Measurements from ENCODE around the gene SLC16A12.
"Not testable (repeated sequence)": the region's sequence is repeated elsewhere in the genome, so short reads cannot be mapped to it uniquely, and the experiment has no call there.

Gene SLC16A12

DNA sequence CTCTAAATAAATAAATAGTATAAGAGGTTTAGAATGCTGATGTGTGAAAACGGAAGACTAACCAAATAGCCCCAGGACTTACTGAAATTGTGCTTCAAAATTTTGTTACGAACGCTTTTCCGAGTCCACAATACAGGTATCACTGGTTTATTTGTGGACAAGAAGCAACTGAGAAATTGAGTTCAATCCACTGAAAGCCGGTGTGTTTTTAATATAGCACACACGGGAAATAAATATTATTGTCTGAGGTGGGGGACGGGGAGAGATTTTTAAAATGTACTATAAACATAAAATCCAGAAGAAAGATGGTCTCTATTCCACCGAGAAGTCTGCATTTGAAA, 598 bp downstream of the SLC16A12 start:
- FAIRE-seq (no peak), DNase-seq (ENCODE audit: insufficient read length, low spot score) (no peak)
- TF ChIP-seq POLR2AphosphoS5 (IDR thresholded peaks at IDR 0.05; ENCODE audit: low read depth, low read length), result no peak
- no peak for TF ChIP-seq POLR2A (IDR thresholded peaks at IDR 0.05; ENCODE audit: low read depth, low read length)
- TF ChIP-seq SPI1 (IDR thresholded peaks at IDR 0.05; ENCODE audit: low read depth, low read length), result no peak
- no peak for TF ChIP-seq POU2F2 (IDR thresholded peaks at IDR 0.05; ENCODE audit: low read depth, low read length)
- TF ChIP-seq PAX5 (IDR thresholded peaks at IDR 0.05; ENCODE audit: insufficient read depth, low read length, severe bottlenecking), result no peak
- no peak for TF ChIP-seq TAF1 (IDR thresholded peaks at IDR 0.05; ENCODE audit: low read depth, low read length)

DNA sequence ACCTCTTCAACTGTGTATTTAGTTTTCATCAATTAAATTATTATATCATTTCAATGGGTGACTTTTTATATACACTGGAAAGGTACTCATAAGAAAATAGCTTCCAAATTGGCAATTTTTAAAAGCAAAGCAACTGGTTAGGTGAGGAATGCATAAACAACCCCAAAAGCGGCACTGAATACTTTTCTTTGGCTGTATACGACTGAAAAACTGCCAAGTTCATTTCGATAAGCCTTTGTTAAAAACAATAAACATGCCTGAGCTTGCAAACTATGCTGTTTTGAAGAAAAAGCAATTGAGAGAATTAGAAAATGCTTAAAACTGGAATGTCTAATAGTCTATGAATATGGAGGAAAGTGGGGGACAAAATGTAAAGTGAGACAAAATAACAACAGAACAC, 2.9 kb downstream of the SLC16A12 start:
- DNase-seq (ENCODE audit: insufficient read length, low spot score), result no peak
- FAIRE-seq, result no peak
- no peak for TF ChIP-seq SPI1 (IDR thresholded peaks at IDR 0.05; ENCODE audit: low read depth, low read length)
- TF ChIP-seq POLR2AphosphoS5 (IDR thresholded peaks at IDR 0.05; ENCODE audit: low read depth, low read length), result no peak
- TF ChIP-seq PAX5 (IDR thresholded peaks at IDR 0.05; ENCODE audit: insufficient read depth, low read length, severe bottlenecking), result no peak
- TF ChIP-seq POU2F2 (IDR thresholded peaks at IDR 0.05; ENCODE audit: low read depth, low read length), result no peak

DNA sequence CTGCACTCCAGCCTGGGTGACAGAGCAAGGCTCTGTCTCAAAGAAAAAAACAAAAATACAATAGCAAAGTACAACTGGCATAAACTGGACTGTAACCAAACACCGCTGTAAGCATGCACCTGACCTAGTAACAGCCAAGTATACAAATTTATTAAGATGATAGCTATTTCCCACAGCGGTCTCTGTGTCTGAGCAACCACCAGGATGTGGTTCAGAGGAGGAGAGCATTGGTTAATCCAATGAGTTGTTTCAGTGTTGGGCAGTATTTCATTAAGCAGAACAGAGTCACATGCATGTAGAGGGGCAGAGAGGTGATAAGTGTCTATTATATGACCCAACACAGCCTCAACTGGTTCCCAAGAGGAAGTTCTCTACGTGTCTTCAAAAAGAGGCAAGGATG, 4.0 kb downstream of the SLC16A12 start:
- TF ChIP-seq TAF1 (IDR thresholded peaks at IDR 0.05; ENCODE audit: low read depth, low read length) (no peak), POU2F2 (IDR thresholded peaks at IDR 0.05; ENCODE audit: low read depth, low read length) (no peak), POLR2AphosphoS5 (IDR thresholded peaks at IDR 0.05; ENCODE audit: low read depth, low read length) (no peak), PAX5 (IDR thresholded peaks at IDR 0.05; ENCODE audit: insufficient read depth, low read length, severe bottlenecking) (no peak), POLR2A (IDR thresholded peaks at IDR 0.05; ENCODE audit: low read depth, low read length) (no peak), SPI1 (IDR thresholded peaks at IDR 0.05; ENCODE audit: low read depth, low read length) (no peak)
- DNase-seq (ENCODE audit: insufficient read length, low spot score) (no peak), FAIRE-seq (no peak)

DNA sequence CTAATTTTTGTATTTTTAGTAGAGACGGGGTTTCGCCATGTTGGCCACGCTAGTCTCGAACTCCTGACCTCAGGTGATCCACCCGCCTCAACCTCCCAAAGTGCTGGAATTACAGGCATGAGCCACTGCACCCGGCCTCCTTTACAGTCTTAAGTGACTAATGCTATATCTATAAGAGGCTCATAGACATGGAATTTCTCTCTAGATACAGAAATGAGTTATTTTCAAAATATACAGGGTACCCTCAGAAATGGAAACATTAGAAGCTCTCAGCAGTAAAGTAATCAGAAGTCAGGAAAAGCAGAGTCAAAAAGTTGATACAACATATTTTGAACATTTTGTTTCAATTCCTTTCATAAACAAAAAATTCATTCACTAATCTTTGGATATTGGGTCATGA, 5.7 kb downstream of the SLC16A12 start:
- DNase-seq (ENCODE audit: insufficient read length, low spot score); FAIRE-seq: not testable (repeated sequence)

DNA sequence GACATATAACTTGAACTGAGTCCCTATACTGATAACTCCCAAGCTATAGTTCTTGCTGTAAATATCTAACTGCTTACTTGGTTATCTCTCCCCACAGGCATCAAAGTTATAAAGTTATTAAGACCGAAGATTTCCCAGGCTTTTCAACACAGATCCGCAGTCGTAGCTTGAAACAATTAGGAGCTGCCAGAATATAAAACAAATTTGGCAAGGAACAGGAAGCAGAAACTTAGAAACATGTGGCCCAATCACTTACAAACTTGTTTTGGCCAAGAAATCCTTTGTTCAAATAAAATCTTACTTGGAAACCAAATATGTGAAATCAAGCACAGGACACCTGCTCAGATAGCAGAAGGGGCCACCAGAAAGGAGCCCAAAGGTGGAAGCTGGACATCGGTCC, 9.0 kb downstream of the SLC16A12 start:
- no peak for DNase-seq (ENCODE audit: insufficient read length, low spot score)
- FAIRE-seq, result no peak

DNA sequence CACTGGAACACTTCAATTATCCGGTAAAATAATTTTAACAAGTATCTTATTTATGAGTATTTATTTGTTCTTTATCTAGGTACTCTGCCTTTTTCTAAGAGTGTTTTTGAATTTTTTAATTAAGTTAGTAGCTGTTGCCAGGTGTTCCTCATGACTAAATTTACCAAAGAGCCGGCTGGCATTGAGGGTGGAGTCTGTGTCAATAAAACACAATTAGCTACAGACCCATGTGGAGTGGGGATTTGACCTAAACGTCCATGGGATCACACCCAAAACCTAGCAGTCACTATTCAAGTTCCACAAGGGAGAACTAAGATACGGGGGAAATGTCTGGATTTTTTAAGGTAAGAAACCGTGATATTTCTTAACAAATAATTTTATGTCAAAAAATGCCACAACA, 9.8 kb downstream of the SLC16A12 start:
- FAIRE-seq (no peak), DNase-seq (ENCODE audit: insufficient read length, low spot score) (no peak)
- TF ChIP-seq SPI1 (IDR thresholded peaks at IDR 0.05; ENCODE audit: low read depth, low read length) (no peak), PAX5 (IDR thresholded peaks at IDR 0.05; ENCODE audit: insufficient read depth, low read length, severe bottlenecking) (no peak), POU2F2 (IDR thresholded peaks at IDR 0.05; ENCODE audit: low read depth, low read length) (no peak), POLR2A (IDR thresholded peaks at IDR 0.05; ENCODE audit: low read depth, low read length) (no peak), TAF1 (IDR thresholded peaks at IDR 0.05; ENCODE audit: low read depth, low read length) (no peak), POLR2AphosphoS5 (IDR thresholded peaks at IDR 0.05; ENCODE audit: low read depth, low read length) (no peak)

More for the DNA sequence above, 9.0 kb downstream of the SLC16A12 start:
- TF ChIP-seq POU2F2 (IDR thresholded peaks at IDR 0.05; ENCODE audit: low read depth, low read length), result no peak
- TF ChIP-seq POLR2A (IDR thresholded peaks at IDR 0.05; ENCODE audit: low read depth, low read length), result no peak
- no peak for TF ChIP-seq PAX5 (IDR thresholded peaks at IDR 0.05; ENCODE audit: insufficient read depth, low read length, severe bottlenecking)
- TF ChIP-seq TAF1 (IDR thresholded peaks at IDR 0.05; ENCODE audit: low read depth, low read length), result no peak

DNA sequence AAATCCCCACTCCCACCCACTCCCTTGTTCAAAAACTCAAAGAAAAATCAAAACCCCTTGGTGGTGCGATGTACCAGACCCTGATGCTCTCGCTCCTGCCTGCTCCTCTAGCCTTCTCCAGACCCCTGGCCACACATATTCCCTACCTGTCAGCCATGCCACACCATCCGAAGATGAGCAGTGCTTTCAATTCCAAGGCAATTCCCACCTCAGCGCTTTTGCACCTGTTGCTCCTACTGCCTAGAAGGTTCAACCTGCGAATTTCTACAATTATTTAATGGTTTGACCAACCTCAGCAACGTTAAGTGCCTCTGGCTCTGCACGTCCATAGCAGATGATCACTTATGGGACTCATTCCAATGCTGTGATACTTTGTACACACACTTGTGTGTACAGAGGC, 11.1 kb downstream of the SLC16A12 start:
- TF ChIP-seq TAF1 (IDR thresholded peaks at IDR 0.05; ENCODE audit: low read depth, low read length) (no peak), PAX5 (IDR thresholded peaks at IDR 0.05; ENCODE audit: insufficient read depth, low read length, severe bottlenecking) (no peak), POLR2AphosphoS5 (IDR thresholded peaks at IDR 0.05; ENCODE audit: low read depth, low read length) (no peak), POLR2A (IDR thresholded peaks at IDR 0.05; ENCODE audit: low read depth, low read length) (no peak), SPI1 (IDR thresholded peaks at IDR 0.05; ENCODE audit: low read depth, low read length) (no peak), POU2F2 (IDR thresholded peaks at IDR 0.05; ENCODE audit: low read depth, low read length) (no peak)
- no peak for DNase-seq (ENCODE audit: insufficient read length, low spot score)
- no peak for FAIRE-seq

DNA sequence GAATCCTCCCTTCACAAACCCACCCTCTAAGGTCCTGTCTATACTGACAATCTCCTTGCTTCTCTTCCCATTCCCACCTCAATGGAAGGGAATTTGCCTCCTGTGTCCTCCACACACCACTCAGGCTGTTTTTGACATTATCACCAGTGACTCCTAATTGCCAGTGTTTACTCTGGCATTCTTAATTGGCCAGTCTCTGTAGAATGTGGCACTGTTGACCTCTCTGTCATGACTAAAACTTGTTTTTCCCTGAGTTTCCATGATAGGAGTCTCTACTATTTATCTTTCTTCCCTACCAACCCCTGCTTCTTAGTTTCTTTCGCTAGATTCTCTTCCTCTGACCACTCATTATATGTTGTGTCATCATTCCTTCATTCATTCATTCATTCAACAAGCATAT, 12.1 kb downstream of the SLC16A12 start:
- FAIRE-seq, result no peak
- no peak for DNase-seq (ENCODE audit: insufficient read length, low spot score)
- TF ChIP-seq POLR2AphosphoS5 (IDR thresholded peaks at IDR 0.05; ENCODE audit: low read depth, low read length) (no peak), SPI1 (IDR thresholded peaks at IDR 0.05; ENCODE audit: low read depth, low read length) (no peak), PAX5 (IDR thresholded peaks at IDR 0.05; ENCODE audit: insufficient read depth, low read length, severe bottlenecking) (no peak), POU2F2 (IDR thresholded peaks at IDR 0.05; ENCODE audit: low read depth, low read length) (no peak), POLR2A (IDR thresholded peaks at IDR 0.05; ENCODE audit: low read depth, low read length) (no peak), TAF1 (IDR thresholded peaks at IDR 0.05; ENCODE audit: low read depth, low read length) (no peak)

DNA sequence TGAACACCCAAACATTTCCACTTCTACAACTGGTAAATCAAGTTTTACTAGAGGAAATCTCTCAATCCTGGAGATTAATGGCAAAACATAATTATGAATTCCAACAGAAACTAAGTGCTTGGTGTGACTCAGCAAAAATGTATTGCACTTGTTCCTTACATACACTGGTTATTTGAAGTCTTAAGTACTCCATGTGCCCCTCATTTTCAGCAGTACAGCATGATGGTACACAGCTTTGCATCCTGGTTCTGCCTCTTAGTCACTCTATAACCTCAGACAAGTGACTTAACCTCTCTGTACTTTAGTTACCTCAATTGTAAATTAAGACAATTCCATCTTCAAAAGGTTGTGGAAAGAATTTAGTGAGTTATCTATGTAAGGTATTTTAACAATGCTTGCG, 12.9 kb downstream of the SLC16A12 start:
- FAIRE-seq (no peak), DNase-seq (ENCODE audit: insufficient read length, low spot score) (no peak)
- TF ChIP-seq SPI1 (IDR thresholded peaks at IDR 0.05; ENCODE audit: low read depth, low read length) (no peak), POLR2AphosphoS5 (IDR thresholded peaks at IDR 0.05; ENCODE audit: low read depth, low read length) (no peak), POLR2A (IDR thresholded peaks at IDR 0.05; ENCODE audit: low read depth, low read length) (no peak)

DNA sequence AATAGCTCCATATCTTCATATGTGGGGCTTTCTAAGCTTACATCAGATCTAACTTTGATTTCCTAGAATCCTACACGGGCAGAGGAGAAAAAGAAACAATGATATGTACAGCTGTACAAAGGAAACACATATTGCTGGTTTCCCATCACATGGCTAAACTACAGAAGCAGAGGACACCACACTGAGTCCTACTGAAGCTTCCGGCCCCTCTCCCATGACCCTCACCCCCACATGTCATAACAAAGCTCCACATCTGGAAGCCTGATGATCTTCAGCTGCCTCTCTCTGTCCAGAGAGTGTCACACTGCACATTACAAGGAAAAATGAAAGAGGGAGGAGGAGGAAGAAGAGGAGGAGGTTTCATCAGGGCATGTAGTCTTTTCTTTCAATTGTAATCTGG, 14.0 kb downstream of the SLC16A12 start:
- TF ChIP-seq PAX5 (IDR thresholded peaks at IDR 0.05; ENCODE audit: insufficient read depth, low read length, severe bottlenecking) (no peak), POU2F2 (IDR thresholded peaks at IDR 0.05; ENCODE audit: low read depth, low read length) (no peak), POLR2A (IDR thresholded peaks at IDR 0.05; ENCODE audit: low read depth, low read length) (no peak), TAF1 (IDR thresholded peaks at IDR 0.05; ENCODE audit: low read depth, low read length) (no peak), SPI1 (IDR thresholded peaks at IDR 0.05; ENCODE audit: low read depth, low read length) (no peak), POLR2AphosphoS5 (IDR thresholded peaks at IDR 0.05; ENCODE audit: low read depth, low read length) (no peak)
- FAIRE-seq, result no peak
- DNase-seq (ENCODE audit: insufficient read length, low spot score), result no peak

DNA sequence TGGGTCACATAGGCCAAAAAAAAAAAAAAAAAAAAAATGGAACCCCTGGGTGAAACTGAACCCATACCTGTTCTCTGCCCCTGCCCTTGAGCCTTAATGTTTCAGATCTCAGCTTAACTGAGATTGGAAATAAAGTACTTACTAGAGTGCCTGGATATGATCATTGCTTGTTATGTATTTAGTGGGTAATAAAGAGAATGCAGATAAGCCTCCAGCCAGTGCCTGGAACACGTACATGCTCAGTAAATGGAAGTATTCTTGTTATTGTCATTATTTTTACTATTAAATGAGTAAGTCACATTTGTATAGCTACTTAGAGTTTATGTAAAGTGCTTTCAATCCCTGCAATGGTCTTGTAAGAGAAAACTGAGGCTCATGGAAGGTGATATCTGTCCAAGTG, 14.7 kb downstream of the SLC16A12 start:
- no peak for TF ChIP-seq TAF1 (IDR thresholded peaks at IDR 0.05; ENCODE audit: low read depth, low read length)
- no peak for TF ChIP-seq POLR2A (IDR thresholded peaks at IDR 0.05; ENCODE audit: low read depth, low read length)
- TF ChIP-seq SPI1 (IDR thresholded peaks at IDR 0.05; ENCODE audit: low read depth, low read length), result no peak
- no peak for TF ChIP-seq POU2F2 (IDR thresholded peaks at IDR 0.05; ENCODE audit: low read depth, low read length)
- TF ChIP-seq PAX5 (IDR thresholded peaks at IDR 0.05; ENCODE audit: insufficient read depth, low read length, severe bottlenecking), result no peak
- no peak for TF ChIP-seq POLR2AphosphoS5 (IDR thresholded peaks at IDR 0.05; ENCODE audit: low read depth, low read length)
- FAIRE-seq, result no peak
- DNase-seq (ENCODE audit: insufficient read length, low spot score), result no peak
